NCI-H69 (cell line): Measurements from ENCODE around the gene PPP3R1.

Experiments
- DNase-seq: peaks from one replicate; lab custom pipeline; 2025; lab: John Stamatoyannopoulos, UW

PPP3R1 gene, protein sequence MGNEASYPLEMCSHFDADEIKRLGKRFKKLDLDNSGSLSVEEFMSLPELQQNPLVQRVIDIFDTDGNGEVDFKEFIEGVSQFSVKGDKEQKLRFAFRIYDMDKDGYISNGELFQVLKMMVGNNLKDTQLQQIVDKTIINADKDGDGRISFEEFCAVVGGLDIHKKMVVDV

DNA sequence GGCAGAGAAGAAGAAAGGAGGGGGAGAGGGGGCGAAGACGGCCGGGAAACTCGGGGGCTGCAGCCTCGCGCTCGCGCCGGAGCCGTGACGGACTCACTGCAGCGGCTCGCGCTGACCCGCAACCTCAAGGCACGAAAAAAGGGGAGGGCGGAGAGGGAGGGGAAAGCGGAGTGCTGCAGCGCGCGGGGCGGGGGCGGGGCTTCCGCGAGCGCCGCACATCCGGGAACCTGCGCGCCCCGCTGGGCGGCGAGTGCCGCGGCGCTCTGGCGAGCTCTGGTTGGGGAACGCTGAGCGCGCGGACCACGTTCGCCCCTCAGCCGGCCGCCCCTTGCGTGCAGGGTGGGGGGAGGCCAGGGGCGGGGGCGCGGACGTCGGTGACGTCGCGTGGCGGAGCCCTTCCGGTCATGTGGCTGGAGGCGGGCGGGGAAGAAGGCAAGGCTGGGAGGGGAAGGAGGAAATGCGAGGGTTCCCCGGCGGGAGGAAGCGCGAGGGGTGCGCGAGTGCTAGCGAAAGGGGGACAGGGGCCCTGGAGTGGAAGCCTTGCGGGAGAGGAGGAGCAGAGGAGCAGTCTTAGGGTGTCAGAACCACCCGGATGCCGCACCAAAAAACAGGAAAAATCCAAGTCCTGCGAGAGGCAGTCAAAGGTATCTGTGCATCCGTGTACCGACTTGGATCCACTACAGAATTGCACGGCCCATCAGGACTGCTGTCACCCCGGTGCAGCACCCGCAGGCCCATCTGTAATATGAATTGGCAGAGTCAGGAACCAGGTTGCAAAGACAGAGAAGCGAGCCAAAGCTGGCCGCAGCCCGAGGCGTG lies at the start of gene PPP3R1:
Gene PPP3R1 (minus strand): TSS at position 133 of the 819 bp plus-strand sequence. CDS start 405 bp downstream, outside the sequence.
- DNase-seq = peak; percentile 95

DNA sequence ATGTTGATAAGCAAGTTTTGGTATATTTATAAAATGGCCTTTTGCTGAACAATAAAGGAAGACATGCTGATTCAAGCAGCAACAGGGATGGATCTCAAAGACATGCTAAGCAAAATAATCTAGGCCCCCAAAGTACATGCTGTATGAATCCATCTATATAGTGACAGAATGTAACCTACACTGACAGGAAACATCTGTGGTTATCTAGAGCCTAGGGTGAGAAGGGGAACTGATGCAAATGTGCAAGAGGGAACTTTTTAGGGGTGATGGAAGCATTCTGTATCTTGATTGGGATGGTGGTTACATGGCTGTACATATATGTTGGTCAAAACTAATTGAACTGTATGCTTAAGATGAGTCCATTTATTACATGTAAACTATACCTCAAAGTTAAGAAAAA lies 43.2 kb upstream of the PPP3R1 start:
- no peak for DNase-seq

DNA sequence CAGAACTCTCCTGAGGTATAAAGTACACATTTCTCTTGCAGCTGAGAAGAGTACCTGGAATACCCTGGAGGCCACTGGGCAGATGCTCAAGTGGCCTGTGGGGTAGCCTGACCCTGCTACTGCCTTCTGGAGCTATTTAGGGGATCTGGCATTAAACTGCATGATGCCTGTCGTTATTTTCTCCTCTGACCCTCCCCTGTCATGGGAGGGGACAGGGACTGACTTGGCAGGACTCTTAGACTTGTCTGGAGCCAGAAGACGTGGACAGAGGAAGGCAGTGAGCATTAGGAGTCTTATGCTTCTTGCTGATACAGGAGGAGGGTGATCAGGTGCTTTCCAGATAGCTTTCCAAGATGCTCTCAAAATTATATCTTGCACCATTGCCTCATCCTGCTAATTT lies 42.6 kb upstream of the PPP3R1 start:
- no peak for DNase-seq

DNA sequence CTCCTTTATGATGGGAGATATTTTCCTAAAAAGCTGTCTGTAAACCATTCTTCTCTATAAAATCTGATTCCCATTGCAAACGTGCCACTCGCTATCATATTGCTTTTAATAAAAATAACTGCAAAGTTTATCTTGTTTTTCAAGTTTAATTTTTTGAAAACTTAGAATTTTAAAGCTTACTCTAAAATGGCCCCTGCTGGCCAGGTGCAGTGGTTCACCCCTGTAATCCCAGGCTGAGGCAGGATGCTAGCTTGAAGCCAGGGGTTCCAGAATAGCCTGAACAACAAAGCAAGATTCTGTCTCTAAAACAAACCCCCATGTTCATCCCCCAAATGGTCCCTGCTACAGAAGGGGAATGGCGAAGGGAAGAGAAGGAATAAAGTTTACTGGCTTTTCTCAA lies 41.9 kb upstream of the PPP3R1 start:
- no peak for DNase-seq

DNA sequence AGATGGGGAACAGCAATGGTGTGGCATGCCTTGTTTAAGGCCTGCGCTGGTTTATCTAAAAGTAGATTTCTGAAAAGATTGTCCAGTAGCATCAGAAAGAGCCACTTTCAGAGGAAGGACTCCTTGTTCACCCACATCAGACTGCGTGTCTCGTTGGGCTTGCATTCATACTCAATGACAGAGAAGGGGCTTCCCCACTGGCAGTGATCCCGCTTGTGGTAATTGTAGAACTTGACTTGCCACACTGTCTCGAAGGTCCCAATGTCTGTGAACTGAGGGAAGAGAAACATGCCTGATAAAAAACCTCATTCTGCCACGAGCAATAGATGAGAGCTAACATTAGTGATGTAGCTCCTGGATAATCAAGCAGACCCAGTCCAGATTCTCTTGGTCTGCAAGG lies 41.4 kb upstream of the PPP3R1 start:
- no peak for DNase-seq

DNA sequence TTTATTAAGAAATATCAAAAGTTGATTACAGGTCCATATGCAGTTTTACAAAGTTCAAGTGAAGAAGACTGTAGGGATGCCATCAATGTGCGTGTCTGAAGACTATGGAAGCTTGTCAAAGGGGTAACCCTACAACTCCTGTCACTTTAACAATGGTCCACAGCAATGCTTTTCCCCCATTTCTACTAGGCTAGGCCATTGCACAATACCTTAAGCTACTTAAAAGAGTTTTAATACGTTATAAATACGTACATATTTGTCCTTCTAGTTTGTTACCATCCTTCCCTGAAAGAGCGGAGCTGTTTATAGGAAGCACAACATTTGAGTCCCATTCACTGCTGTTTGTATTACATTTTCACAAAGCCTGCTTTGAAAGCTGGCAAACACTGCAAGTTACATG lies 40.7 kb upstream of the PPP3R1 start:
- DNase-seq = no peak

DNA sequence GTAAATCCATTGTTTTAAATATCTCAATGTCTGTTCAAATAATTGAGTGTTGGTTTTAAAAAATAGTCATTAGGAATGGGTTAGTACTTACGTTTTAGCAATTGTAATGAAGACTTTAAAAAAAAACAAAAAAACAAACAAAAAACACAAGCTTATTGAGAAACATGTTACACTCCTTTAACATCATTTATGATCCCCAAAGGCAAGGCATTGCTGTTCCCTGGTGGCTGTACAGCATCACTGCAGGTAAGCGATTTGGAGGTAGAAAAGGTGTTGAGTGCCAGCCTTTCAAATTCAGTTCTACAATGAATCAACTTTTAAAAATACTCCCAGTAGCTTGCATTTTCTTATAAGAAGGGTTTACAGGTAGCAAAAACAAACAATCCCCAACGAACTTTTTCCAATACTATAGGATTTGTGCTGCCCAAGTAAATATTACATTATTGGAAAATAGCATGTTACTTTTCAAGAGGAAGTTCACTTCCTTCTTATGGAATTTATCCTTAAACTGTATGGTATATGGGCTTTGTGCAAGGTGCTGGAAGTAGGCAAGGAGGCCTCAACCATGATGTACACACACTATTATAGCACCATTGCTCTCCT lies 39.9 kb upstream of the PPP3R1 start:
- DNase-seq = peak; percentile 46

DNA sequence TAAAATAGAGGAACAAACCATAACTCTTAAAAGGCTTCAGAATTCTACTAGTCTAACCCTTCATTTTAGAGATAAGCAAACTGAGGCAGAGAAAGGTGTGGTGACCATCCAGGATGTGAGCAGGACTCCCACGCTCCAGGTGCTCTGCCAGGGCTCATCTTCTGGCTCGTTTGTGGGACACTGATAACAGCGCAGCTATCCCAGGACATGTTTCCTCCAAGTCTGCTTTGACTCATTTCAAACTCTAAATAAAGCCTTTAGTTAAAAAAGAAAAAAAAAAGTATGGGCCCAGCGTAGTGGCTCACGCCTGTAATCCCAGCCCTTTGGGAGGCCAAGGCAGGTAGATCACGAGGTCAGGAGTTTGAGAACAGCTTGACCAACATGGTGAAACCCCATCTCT lies 39.0 kb upstream of the PPP3R1 start:
- DNase-seq = no peak

DNA sequence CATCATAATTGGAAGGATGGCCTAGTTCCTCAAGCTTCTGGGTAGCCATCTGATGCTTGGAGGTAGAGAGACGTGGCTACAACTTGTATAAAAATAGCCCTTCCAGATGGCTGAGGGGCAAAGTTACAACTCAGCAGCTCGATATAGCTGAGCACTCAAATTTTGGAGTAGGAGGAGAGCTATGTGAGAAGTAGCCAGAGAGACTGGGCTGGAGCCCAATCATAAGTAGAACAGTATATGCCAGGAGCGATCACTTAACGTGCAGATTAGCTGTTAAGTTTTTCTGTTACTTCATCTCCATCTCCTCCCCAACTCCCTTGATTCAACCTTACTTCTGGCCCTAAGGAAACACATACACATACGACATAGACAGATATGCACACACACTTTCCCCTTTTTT lies 38.6 kb upstream of the PPP3R1 start:
- no peak for DNase-seq

DNA sequence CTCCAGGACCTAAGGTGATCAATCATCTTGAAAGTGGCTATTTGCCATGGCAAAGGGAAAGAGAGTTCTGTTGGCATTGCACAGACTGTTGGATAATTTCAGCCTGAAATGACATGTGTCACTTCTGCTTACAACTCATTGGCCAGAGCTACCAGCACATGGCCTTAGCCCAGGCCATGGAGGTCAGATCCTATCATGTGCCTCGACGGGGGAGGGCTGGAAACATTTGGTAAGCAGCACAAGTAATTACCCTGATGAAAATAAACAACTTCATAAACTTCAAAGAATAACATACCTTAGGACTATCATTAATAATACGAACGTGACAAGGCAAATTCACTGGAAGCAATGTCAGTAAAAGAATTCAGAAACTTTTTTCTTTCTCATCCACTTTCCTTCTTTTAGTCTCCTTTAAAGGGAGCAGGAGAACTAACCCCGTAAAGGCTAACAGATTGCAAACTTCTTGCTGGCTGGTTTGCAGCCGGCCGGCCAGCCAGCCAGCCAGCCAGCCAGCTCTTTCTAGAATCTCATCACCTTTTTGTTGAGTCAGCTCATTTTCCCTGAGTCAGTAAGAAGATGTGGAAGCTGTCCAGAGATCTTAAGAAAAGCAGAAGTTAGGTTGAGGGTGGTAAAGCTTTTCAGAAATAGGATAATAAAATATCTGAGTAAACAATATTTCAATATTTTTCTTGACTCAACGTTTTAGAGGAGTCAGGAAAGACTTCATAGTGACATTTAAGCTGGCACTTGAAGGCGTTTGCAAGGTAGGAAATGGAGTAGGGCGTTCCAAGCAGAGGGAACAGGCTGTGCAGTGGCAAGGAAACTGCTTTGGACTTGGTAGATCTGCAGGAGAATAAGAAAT lies 35.5 kb upstream of the PPP3R1 start:
- no peak for DNase-seq

DNA sequence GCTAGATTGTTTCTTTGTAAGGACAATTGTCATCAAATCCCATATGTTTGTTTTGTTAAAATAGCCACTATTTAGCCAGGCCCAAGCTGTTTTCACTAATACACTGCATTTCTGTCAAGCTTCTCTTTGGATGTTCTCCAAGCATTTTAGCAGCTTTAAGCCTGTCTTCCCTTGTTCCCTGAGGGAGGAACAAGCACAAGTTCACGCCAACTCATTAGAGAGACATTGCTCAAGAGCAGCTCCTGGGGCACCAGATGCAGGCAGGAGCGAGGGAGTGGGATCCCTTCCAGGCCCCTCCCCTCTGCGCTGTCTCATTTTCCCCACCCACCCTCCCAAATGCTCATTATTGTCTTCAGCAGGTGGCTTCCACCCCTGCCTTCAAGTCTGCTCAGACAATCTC lies 32.6 kb upstream of the PPP3R1 start:
- DNase-seq = peak; percentile 71

DNA sequence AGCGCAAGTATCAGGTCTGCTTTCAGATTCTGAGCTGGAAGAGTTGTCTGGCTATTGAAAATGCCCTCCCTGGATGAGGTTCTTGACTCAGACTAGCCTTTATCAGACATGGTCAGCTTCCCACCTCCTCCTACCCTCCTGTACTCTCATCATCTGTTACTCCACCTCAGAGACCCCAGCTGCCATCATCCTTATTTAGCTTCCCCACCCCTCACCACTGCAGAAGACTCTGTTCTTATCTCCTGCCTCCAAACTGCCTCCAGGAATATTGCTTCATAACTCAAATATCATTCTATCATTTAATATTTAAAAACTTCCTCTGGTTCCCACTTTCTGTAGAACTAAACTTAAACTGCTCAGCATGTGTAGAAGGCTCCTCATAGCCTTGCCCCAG lies 31.1 kb upstream of the PPP3R1 start:
- no peak for DNase-seq

DNA sequence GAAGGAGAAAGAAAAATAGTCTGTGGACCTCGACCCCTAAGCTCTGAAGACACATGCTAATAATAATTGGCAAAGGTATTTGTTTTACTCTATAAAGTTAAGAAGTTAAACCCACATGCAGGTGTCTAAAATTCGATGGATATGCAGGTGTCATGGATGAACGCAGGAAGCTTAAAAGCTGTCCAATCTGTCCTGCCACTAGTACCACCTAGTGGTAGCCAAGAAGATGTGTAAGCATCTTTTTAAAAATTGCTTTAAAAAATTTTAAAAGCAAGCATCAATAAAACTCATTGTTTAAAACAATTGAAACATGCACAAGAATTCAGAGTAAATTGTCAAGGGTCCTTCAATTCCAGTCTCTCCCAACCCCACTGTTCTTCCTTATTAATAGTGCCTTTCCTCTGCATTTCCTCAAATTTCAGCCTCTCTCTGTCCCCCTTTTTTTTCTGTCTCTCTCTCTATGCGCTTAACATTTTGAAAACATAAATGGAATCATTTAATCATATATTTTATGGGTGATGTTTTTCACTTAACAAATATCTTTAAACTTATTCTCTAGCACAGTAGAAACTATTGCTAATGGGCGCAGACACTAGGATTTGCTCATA lies 30.6 kb upstream of the PPP3R1 start:
- peak; percentile 60 for DNase-seq

DNA sequence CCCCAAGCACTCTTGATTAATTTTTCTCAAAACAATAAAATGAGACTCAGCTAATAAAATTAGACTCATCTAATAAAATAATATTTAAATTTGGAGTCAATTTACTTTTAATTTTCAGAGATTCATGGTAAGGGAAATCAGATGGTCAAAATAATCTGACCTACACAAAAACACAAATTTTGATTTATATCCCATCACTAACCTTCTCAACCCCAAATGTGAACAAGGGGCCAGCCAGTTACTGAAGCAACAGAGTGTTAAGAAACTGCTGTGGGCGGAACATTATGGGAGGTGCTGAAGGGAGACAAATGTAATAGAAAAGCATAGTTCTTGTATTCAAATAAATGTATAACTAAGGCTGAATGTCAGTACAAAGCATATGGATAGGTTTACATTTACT lies 28.5 kb upstream of the PPP3R1 start:
- DNase-seq = no peak

DNA sequence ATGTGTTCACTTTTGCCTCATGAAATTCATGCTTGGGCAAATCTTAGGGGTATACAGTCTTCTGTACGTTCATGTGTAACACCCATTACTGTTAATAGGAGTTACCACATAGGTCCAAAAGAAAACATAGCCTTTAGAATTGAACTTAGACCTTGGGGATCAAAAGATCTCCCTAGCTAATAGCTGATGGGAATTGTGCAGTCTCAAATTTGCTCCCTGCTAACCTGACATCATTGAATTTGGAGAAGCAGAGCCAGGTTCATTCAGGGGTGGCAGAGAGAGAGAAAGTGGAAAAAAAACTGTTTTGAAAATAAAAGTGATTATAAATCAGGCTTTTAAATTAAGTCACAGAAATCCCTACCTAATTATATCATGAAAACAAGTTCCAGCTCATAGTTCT lies 28.0 kb upstream of the PPP3R1 start:
- DNase-seq = no peak

DNA sequence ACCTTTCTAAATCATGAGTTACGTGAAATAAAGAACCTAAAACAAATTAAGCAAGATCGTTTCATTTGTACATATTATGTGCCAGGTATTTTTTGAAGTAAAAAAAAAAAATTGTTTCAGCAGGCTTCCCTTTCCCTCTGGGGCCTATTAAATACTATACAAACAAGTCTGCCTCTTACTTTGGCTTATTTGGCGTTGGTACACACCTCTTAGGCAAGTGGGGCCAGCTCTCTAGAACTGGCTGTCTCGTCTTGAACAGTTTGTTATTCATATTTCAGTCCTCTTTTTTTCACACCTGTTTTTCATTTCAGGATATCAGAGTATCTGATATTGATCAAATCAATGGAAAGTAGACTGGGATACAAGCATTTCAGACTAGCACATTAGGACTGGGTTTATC lies 27.4 kb upstream of the PPP3R1 start:
- peak; percentile 68 for DNase-seq

DNA sequence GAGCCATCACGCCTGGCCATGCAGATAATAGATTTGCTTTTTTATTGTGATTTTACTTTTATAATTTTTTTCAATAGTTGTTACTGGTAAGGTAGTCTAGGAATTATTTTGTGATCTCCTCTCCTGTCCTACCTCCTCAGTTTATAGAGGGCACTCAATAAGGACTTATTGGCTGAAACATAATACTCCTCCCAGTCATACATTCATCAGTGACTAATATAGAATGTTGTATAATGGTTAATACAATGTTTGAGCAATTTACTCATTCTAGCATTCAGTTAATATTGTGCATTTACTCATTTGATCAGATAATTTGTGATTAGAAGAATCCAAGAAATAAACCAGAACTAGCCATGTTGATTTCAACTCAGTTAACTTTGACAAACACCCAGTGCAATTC lies 25.8 kb upstream of the PPP3R1 start:
- no peak for DNase-seq

DNA sequence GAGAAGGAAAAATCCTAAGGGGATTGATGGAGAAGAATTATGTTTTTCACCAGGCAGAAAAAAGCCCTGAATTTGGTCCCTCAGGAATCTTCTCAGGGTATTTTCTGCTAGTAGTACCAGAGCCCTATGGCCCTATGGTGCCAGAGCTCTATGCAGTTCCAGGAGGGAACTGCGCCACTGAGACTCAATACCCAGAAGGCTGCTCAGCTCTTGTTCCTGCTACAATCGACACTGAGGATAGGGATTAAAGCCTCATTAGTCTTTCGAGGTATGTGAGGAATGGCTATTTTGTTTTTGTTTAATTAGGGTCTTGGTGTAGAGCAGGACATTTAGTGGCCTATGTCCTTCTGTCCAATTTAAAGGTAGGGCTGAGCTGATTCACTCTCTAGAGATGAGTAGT lies 21.7 kb upstream of the PPP3R1 start:
- DNase-seq = no peak

DNA sequence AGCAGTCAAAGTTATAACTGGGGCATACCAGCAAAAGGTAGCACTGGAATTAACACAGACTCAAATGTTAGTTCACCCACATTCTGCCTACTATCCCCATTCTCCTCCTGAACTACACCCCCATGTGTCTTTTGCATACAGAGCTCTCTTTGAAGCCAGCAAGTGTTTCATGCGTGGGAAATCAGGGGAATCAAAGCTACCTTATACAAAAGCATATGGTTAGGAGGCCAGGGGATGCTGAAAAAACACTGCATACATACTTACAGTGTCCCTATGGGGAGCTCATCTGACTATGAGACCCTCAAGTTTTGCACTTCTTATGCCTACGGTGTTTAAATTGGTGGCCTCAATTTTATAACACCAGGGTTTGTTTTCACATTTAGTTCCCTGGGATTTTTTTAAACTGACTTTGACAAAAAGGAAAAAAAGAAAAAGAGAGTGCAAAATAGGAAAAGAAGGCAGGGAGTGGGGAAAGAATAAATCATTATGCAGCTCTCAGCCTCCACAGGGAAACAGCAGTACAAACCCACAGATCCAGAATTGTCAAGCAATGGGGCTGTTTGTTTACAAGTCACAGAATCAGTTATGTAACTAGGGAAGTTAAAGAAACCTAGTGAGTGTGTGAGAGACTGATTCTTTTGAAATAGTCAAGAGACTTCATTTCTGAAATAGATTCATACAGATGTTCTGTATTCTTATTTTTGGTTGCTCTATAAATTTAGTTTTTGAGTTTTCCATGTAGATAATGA lies 20.1 kb upstream of the PPP3R1 start:
- no peak for DNase-seq

DNA sequence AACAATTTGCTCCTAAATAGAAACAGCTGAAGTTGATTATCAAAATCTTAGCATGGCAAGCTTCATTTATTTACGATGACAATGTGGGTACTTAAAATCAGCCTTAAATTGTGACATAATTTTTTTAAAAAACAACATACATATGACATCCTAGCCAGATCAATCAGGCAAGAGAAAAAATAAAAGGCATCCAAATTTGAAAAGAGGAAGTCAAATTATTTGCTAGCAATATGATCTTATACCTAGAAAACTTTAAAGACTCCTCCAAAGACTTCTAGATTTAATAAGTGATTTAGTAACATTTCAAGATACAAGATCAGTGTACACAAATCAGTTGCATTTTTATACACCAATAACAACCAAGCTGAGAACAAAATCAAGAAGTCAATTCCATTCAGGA lies 14.3 kb upstream of the PPP3R1 start:
- no peak for DNase-seq

DNA sequence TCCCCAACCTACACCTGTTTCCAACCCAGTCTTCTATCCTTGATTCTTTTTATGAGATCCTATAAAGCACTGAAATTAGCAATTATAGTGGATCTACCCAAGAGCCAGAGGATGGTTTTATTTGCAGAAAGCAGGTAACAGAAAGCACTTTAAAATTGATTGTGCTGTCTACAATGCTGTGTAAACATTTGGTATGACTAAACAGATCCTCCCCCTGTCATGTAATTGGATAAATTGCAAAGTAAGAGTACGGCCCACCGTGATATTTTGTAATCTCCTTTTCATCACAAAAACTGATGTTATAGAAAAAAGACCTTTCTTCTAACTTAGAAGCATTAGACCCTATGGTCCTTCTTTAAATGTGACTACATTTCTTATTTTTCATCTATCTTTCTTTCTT lies 11.3 kb upstream of the PPP3R1 start:
- peak; percentile 54 for DNase-seq
